ENCODE measurements around the gene KCNMA1. TPM values are rescaled to one million over a fixed set of nuclear protein-coding genes. Genes with fewer than 3 reads are reported as not detected.

KCNMA1 gene
- total RNA-seq, 1 donor from 2014 or later: 0.39 TPM

- intact Hi-C loops (cut with micrococcal nuclease): no loop called here
These were observed 350.8 kb downstream of the KCNMA1 start for GRCh38 chr10:77286531-77287508.

GRCh38 chr10:77285529-77286182 lies 352.0 kb downstream of the KCNMA1 start:
- intact Hi-C loops (cut with micrococcal nuclease): no loop called here

- intact Hi-C loops (cut with micrococcal nuclease): no loop called here
These were observed 352.8 kb downstream of the KCNMA1 start for GRCh38 chr10:77284797-77285196.

DNA sequence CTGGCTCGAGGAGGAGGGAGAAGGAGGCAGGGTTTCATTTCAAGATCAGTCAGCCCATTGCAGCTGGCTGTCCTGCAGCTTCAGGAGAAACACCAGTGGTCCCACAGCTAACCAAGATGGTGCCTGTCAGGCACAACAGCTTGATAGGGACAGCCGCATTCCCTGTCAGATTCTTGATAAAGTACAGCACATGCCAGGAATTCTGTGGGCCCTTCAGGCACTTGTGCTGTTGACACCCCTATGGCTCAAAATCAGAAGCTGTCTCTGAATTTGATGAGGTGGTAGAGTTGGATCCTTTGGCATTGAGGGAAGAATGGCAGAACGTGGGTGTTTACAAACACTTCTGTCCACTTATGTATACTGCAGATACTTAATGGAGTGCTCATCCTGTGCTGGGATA lies 354.3 kb downstream of the KCNMA1 start:
- intact Hi-C loops (cut with micrococcal nuclease): no loop called here

GRCh38 chr10:77282163-77282562 lies 355.4 kb downstream of the KCNMA1 start:
- intact Hi-C loops (cut with micrococcal nuclease): no loop called here

GRCh38 chr10:77281719-77282118 lies 355.9 kb downstream of the KCNMA1 start:
- intact Hi-C loops (cut with micrococcal nuclease): no loop called here

GRCh38 chr10:77279207-77279606 lies 358.4 kb downstream of the KCNMA1 start:
- intact Hi-C loops (cut with micrococcal nuclease): no loop called here

DNA sequence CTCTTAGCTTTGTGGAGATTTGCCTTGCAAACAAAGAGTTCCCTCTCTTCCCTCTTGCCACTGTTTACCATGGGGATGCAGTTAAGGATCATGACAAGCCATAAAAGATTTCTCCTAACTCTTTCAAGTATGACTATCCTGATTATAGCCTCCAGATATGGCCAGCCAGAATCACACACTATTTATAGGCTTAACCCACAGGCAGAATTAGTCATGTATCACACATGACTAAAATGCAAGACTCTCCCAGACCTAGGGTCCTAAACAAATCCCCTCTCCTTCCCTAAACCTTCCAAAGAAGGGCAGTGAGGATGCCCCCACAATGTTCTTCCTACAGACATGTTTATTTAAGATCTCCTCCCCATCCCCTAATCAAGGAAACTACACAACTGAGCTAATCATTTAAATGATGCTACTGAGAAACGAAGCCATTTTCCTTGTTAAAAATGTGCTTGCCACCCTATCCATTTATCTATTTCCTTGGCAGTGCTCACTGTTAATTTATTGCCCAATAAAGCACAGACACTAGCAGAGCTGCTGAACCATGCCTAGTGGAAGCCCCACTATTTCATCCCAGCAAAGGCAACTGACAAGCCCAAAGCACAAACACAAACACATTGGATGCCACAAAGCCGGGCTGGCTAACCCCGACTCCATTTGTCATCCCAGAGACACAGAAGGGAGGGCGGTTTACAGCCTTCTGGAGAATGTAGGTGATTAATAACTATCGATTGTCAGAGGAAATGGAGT lies 363.4 kb downstream of the KCNMA1 start:
- intact Hi-C loops (cut with micrococcal nuclease): no loop called here

DNA sequence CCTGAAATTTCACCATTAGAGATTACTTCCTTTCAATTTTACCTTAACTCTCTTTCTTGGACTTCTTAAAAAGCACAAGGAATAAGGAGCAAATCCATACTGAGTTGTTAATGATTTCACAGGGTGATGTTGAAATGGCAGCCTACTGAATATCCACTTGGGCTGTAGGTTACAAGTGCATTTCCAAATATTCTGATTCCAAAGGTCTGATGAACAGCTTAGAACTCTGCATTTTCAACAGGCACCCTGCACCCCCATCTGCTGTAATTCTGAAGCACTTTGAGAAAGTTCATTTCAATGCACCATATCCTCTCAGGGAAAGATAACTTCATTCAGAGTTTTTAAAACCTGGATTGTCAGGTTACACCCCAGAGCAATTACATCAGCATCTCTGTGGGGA lies 368.4 kb downstream of the KCNMA1 start:
- intact Hi-C loops (cut with micrococcal nuclease): no loop called here

DNA sequence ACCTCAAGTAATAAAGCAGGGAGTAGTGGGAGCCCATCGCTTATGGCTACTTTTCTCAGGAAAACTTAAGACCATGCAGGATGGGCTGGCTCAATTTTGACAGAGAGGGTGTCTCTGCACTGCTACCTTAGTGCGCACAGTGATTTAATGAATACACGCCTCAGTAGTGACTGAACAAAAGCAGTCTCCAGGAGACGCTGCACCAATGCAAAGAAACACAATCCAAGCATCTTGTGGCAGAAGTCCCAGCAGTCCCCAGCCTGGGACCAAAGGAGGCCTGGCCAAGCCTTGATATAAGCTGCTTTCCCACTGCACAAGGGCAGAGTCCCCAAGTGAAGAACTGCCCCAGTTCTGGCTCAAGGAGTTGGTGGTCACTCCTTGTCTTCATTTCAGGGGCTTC lies 368.9 kb downstream of the KCNMA1 start:
- intact Hi-C loops (cut with micrococcal nuclease): no loop called here

GRCh38 chr10:77267703-77268675 lies 369.6 kb downstream of the KCNMA1 start:
- intact Hi-C loops (cut with micrococcal nuclease): no loop called here

DNA sequence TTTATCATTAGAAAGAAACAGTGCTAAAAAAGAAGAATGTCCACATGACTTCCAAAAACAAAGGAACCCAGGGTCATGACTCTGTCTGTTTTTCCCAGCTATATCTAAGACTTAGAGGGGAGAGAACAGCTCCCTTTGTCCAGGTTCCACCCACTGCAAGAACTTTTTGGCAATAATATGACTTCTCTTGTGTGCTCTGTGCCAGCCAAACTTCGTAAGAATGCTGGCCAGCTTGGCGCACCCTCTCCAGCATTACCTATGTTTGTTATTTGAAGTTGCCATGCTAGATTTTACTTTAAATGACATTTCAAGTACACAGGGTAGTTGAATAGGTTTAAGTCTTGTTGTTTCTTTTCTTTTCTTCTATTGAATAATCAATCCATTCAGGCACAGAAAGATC lies 371.4 kb downstream of the KCNMA1 start:
- intact Hi-C loops (cut with micrococcal nuclease): no loop called here

DNA sequence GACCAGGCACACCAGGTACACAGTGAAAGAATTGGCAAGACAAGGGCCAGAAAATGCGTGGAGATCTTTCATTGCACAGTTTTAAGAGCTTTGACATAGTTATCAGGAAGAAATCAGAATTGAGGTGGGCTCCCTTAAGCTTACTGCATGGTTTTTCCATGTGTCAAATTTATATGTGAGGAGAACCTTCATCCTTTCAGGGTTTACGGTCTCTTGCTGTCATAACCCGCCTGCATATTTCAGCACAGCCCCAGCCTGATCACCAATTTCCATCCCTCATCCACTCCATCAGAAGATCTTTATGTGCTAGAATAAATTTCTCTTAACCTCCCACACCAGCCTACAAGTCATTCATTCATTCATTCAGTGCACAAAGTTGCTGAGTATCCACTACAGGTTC lies 373.1 kb downstream of the KCNMA1 start:
- intact Hi-C loops (cut with micrococcal nuclease): no loop called here

- intact Hi-C loops (cut with micrococcal nuclease): no loop called here
These were observed 373.5 kb downstream of the KCNMA1 start for GRCh38 chr10:77264107-77264506.

DNA sequence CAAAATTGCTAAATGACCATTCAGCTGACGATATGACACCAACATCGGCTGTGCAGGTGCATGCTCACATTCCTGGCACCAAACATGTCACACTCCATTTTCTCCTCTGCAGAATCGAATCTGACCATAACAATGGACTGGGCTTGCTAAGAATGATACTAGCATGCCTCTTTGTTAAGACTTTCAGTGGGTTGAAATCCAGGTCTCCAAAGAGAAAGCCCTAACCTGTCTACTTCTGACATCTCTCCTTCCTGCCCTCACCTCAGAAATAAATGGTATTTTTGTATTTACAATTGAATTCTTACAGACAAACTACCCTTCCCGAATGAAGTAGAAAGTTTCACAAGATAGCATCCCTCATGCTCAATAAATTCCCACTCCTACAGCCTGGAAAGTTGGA lies 373.9 kb downstream of the KCNMA1 start:
- intact Hi-C loops (cut with micrococcal nuclease): no loop called here

DNA sequence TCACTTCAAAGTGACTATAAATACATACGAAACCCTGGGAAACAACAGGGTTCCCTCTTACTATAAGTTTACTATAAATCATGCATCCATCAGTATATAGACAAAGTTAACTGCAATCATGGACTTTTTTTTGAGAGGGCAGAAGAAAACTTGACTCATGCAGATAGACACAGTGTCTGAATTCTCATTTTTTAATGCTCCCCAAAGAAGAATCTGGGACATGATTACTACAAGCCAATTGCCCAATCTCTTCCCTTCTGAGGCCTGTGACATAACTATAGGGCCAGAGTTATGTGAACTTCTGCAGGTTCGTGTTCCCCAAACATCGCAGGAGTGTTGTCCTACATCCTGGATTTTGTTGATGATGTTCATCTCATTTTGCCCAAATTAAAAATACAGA lies 376.5 kb downstream of the KCNMA1 start:
- intact Hi-C loops (cut with micrococcal nuclease): no loop called here

- intact Hi-C loops (cut with micrococcal nuclease): no loop called here
These were observed 378.3 kb downstream of the KCNMA1 start for GRCh38 chr10:77259171-77259874.

GRCh38 chr10:77256346-77256745 lies 381.3 kb downstream of the KCNMA1 start:
- intact Hi-C loops (cut with micrococcal nuclease): no loop called here

GRCh38 chr10:77253556-77254064 lies 384.0 kb downstream of the KCNMA1 start:
- intact Hi-C loops (cut with micrococcal nuclease): no loop called here

DNA sequence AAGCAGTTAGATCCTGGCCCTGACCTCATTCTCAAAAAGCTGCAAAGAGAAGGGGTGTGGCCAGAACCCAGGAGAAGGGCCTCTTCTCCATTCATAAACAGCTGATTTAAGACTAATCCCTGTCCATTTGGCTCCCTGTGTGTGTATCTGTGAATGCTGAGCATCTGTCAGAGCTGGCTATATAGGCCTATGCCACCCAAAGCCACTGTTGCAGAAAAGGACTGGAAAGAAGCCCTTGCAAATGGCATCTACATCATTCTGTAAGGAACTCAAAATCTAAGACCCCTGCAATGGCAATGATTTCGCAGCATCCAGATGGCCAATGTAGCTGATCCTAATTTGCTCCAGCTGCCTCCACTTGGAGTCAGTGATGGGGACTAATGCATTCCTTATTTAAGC lies 384.5 kb downstream of the KCNMA1 start:
- intact Hi-C loops (cut with micrococcal nuclease): no loop called here
